ENCODE data around the gene DAP.
"Not testable (repeated sequence)": the region's sequence is repeated elsewhere in the genome, so short reads cannot be mapped to it uniquely, and the experiment has no call there.

DAP gene, protein sequence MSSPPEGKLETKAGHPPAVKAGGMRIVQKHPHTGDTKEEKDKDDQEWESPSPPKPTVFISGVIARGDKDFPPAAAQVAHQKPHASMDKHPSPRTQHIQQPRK

DNA sequence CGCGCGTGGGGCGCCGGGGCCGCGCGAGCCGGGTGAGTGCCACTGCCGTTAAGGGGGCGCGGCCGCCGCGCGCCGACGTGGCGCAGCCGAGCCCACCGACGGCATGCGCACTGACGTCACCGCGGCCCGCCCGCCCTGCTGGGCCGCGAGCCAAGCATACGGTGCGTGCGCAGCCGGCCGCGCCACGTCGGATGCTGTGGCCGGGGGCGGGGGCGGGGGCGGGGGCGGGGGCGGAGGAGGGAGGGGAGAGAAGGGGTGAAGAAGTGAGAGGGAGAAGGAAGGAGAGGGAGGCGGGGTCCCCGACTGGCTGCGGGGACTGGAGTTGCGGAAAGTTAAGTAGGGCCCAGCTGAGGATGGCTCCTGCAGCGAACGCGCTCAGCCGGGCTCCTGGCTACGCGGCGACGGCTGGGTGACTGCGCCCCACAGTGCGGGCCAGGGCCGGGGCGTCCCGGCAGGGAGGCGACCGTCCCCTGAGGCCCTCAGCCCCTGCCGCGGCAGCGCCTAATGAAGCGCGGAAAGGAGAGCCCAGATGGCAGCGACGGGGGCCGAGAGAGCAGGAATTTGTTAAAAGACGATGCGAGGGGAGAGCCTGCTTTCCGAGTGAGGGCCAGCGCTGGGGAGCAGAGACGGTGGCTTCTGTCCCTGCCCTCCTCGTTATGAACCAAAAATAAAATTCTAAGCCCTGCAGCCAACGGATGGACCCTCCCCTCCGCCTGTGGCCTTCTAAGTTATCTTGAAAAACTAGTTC, at the start of gene DAP:
DAP (minus strand) TSS at position 50 of the 748 bp plus-strand sequence. CDS start 166 bp downstream, outside the sequence.
- DNase-seq (ENCODE audit: low spot score) = peak; percentile 68

DNA sequence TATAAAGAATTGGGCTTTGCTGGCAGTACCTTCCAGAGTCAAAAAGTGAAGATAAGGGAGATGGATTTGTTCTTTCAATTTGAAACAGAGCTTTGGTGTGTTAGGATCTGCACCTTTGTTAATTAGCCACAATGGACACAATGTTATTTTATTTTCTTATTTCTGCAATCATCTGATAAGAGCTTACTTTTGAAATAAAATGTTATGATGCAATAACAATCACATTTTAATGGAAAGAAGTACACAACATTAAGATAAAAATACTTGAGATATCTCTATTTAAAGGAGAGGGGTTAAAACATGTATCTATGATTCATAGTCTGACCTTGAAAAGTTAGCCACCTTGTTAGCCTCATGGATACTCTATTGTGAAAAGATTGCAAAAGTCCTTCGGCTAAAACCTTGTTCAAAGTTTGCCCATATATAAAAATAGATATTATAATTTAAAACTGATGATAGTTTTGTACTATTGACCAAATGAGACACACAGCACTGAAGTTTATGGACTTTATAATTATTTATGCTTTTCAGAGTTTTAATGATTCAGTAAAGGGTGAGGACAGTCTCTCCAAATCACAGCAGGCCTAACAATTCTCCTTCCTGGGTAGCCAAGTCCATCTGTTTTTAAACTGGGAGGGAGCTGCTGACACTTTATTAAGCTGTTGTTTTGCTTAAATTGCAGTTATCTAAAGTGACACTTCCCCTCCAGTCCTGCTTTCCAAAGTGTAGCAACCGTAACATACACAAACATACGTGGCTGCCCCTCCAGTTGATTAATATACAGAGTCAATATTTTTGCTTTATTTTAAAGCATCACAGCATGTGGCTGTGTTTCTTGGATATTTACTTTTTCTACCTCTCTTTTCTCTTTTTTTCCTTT, 47.6 kb upstream of the DAP start:
- no peak for DNase-seq (ENCODE audit: low spot score)

GRCh38 chr5:10801931-10802666, 41.1 kb upstream of the DAP start:
- no peak for DNase-seq (ENCODE audit: low spot score)

GRCh38 chr5:10800852-10801251, 39.8 kb upstream of the DAP start:
- no peak for DNase-seq (ENCODE audit: low spot score)

DNA sequence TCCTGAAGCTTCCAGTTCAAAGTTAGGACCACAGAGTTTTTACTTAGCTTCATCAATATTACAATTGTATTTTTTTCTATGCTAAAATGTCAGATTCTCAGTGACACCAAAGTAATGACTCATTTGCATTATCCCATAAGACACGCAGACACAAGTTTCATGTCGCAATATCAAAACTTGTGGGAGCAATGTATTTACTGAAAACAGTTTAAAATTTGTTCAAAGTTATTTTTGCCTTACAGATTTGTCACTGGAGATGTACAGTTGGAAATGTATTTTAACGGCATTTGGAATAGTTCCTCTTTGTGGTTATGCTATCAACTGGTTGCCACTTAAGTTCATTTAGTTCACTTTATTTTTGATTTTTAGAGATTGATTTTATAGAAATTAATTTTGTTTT, 36.2 kb upstream of the DAP start:
- DNase-seq (ENCODE audit: low spot score) = no peak

- no peak for DNase-seq (ENCODE audit: low spot score)
These were observed 32.8 kb upstream of the DAP start for GRCh38 chr5:10793785-10794184.

DNA sequence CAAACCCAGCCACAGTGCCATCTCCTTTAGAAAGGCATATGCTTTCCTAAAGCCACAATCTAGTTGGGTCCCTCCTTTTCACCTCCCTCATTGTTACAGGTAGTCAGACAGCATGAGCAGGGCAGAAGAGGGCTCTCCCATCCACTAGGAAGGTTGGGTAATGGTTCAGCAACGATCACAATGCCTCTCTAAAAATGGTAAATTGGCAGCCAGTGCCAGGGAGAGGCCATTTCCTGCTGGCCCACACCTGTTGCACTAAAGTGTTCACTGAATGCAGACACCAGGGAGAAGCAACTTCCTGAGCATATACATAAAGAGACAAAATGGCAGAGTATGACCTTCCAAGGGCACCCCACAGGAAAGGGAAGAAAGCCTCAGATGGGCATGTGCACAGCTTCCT, 31.3 kb upstream of the DAP start:
- DNase-seq (ENCODE audit: low spot score) = no peak

- DNase-seq (ENCODE audit: low spot score) = no peak
These were observed 28.7 kb upstream of the DAP start for GRCh38 chr5:10789726-10790125.

- DNase-seq (ENCODE audit: low spot score) = no peak
These were observed 28.0 kb upstream of the DAP start for GRCh38 chr5:10789021-10789420.

DNA sequence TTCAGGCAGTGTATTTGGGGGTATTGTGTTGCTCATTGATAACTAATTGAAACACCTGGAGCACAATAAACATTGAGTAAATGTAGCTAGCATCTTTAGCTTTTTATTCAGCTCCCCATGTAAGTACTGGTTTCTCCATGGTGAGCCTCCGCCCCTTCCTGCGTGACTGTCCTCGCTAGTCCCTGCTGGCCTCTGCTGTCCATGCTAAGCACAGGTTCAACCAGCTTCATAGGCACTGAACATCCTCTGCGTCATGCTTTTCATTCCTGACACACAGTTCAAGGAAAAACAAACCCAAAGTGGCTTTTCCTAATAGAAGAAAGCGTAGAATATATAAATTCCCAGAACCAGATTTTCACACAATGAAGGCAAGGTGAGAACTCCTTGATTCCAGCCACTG, 27.3 kb upstream of the DAP start:
- no peak for DNase-seq (ENCODE audit: low spot score)

DNA sequence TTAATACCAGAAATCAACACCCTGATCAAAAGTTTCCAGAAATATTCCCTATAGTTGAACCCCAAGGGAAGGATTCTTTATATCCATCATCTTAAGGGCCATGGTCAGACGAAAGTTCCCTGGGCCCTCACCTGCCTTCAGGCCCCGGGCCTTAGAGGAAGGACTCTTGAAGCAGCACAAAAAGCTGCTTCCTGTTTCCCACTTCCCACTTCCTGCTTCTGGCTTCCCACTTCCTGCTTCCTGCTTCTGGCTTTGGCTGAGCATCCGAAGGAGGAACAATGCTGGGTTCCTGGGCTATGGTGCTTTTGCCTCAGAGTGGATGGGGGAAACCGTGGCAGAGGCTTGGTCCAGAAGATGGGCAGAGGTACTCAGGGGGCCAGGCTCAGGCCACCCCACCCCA, 25.8 kb upstream of the DAP start:
- DNase-seq (ENCODE audit: low spot score) = no peak

GRCh38 chr5:10780208-10780607, 19.2 kb upstream of the DAP start:
- not testable (repeated sequence) for DNase-seq (ENCODE audit: low spot score)

GRCh38 chr5:10779592-10779991, 18.6 kb upstream of the DAP start:
- DNase-seq (ENCODE audit: low spot score) = no peak

DNA sequence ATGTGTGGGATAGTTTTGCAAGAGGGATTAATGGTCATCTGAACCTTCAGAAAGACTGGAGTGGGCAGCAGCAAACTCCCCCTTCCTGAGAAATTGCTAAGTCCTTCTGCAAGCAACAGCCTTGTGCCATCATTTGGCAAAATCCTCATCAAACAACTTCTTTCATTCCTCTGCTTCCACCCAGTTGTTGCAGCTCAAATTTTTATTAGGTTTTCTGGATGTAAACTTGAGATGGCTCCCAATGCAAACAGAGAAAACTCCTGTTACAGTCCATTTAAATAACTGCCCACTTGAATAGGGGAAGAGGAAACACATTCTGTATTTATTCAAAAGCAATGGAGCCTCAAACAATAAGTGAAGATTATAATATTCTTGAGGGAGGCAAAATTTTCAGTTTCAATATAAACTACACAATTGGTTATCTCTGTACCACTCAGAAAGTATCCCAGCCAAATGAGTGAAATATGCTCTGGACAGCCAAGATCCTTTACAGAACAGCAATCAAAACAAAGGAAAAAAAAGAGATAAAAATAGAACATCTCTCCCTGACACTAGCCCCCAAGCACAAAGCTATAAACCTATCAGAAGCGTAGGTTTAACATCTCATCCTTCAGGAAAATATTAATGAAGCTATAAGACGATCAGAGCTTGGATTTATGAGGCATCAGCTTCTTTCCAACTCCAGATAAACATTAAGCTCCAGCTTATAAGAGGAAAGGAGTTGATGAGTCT, 17.3 kb upstream of the DAP start:
- no peak for DNase-seq (ENCODE audit: low spot score)

GRCh38 chr5:10775646-10776045, 14.6 kb upstream of the DAP start:
- DNase-seq (ENCODE audit: low spot score) = no peak

DNA sequence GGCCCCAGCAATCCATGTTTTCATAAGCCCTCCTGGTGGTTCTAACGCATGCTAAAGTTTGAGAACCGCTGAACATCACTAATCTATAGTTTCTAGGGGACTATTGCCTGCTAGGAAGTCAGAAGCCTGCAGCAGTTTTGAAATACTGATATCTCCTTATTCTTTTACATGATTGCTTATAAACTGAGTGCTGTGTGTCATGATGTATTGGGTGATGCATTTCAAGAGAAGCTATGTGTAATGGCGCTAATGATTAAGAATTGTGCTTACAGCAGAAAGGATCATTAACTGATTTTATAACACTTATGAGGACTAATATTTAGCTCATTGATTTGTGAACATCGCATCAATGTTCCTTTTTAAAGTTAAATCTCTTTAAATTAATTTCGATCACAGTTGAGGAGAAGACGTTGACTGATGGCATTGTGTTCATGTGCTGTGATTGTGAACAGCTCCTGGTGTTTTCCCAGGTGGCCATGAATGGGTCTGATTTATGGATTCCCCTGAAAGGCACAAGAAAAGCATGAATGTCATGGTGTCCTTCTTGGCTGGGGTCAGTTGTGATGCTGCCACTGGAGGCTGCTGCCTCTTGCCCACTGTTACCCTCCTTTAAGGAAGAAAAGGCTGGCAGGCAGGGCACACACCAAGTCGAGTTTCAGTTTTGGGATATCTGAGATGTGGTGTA, 12.0 kb upstream of the DAP start:
- DNase-seq (ENCODE audit: low spot score) = no peak

GRCh38 chr5:10768328-10768899, 7.4 kb upstream of the DAP start:
- no peak for DNase-seq (ENCODE audit: low spot score)

DNA sequence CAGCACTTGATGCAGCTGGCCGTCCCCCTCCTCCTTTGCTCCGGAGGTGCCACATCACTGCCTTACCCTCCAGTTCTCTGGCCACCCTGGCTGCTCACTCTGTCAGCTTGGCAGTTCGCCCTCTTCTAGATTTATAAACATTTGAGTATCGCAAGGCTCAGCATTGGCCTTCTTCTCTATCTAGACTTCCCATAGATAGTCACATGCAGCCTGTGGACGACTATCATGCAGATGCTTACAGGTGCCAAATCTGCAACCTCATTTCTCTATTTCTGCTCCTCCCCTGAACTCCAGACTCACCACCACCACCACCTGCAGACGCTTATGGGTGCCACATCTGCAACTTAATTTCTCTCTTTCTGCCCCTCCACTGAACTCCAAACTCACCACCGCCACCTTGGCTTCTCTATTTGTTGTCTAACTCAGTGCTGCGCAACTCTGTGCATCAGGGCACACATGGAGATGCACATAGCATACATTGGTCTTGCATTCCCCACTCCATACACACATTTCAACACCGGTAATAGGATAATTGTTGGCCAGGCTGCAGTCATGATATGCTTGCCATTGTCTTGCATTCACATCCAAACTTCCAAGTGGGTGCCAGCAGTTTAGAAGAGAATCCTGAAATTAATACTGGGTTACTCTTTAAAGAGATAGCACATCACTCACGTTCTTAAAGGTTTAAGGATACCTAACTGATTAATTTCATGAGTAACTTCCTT, 1.9 kb upstream of the DAP start:
- no peak for DNase-seq (ENCODE audit: low spot score)

- DNase-seq (ENCODE audit: low spot score) = no peak
These were observed 1.1 kb upstream of the DAP start for GRCh38 chr5:10761933-10762775.

All from HuH-7.5 (cell line).